ENCODE measurements around the gene PPP1R36.

GRCh38 chr14:64612021-64612380 is 62.2 kb downstream of the PPP1R36 start:
- no peak for TF ChIP-seq CTCF (IDR thresholded peaks at IDR 0.05)
- no peak for TF ChIP-seq POLR2A (IDR thresholded peaks at IDR 0.05)

Measured in adrenal gland (tissue), 5 donors.